ENCODE measurements around the gene SLC38A1.

GRCh38 chr12:46282829-46283228 is 14.0 kb upstream of the SLC38A1 start:
- TF ChIP-seq, protein P1, sequence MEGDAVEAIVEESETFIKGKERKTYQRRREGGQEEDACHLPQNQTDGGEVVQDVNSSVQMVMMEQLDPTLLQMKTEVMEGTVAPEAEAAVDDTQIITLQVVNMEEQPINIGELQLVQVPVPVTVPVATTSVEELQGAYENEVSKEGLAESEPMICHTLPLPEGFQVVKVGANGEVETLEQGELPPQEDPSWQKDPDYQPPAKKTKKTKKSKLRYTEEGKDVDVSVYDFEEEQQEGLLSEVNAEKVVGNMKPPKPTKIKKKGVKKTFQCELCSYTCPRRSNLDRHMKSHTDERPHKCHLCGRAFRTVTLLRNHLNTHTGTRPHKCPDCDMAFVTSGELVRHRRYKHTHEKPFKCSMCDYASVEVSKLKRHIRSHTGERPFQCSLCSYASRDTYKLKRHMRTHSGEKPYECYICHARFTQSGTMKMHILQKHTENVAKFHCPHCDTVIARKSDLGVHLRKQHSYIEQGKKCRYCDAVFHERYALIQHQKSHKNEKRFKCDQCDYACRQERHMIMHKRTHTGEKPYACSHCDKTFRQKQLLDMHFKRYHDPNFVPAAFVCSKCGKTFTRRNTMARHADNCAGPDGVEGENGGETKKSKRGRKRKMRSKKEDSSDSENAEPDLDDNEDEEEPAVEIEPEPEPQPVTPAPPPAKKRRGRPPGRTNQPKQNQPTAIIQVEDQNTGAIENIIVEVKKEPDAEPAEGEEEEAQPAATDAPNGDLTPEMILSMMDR (IDR thresholded peaks at IDR 0.05) = no peak
- no peak for TF ChIP-seq POLR2A (IDR thresholded peaks at IDR 0.05)
- no peak for TF ChIP-seq POLR2AphosphoS5 (IDR thresholded peaks at IDR 0.05)

All from upper lobe of left lung (tissue), 4 donors.